ENCODE measurements around the gene PARG.
"Not testable (repeated sequence)": the region's sequence is repeated elsewhere in the genome, so short reads cannot be mapped to it uniquely, and the experiment has no call there.

The PARG gene

GRCh38 chr10:49948142-49948541 is 6.3 kb upstream of the PARG start:
- not testable (repeated sequence) for H3K9me3 ChIP-seq (ENCODE audit: control insufficient read depth, low read length); H3K4me3 ChIP-seq (ENCODE audit: insufficient read depth, low read depth, low read length)
- WGBS, 2 experiments, result 100% methylated on average over 1 of the region's 2 CpGs; no CpG with 5 or more reads in 1 of the 2 experiments

GRCh38 chr10:49943607-49944006 is 1.8 kb upstream of the PARG start:
- H3K27me3 ChIP-seq (ENCODE audit: control insufficient read depth, insufficient read depth, low read length, poor library complexity, severe bottlenecking); H3K9me3 ChIP-seq (ENCODE audit: control insufficient read depth, low read length); H3K4me1 ChIP-seq (ENCODE audit: control insufficient read depth, insufficient read depth, low read length); H3K4me3 ChIP-seq (ENCODE audit: insufficient read depth, low read depth, low read length); H3K36me3 ChIP-seq (ENCODE audit: control insufficient read depth, insufficient read depth, low read length); H3K27ac ChIP-seq (ENCODE audit: insufficient read depth, low read depth, low read length, poor library complexity, severe bottlenecking): not testable (repeated sequence)
- 94 to 98% methylated on average over 1 of the region's 2 CpGs for WGBS, 2 experiments

More at GRCh38 chr10:49948142-49948541, 6.3 kb upstream of the PARG start:
- H3K36me3 ChIP-seq (ENCODE audit: control insufficient read depth, insufficient read depth, low read length); H3K4me1 ChIP-seq (ENCODE audit: control insufficient read depth, insufficient read depth, low read length); H3K27me3 ChIP-seq (ENCODE audit: control insufficient read depth, insufficient read depth, low read length, poor library complexity, severe bottlenecking); H3K27ac ChIP-seq (ENCODE audit: insufficient read depth, low read depth, low read length, poor library complexity, severe bottlenecking): not testable (repeated sequence)

- 1 to 2% methylated on average over 12 of the region's 12 CpGs for WGBS, 2 experiments
- H3K27ac ChIP-seq (ENCODE audit: insufficient read depth, low read depth, low read length, poor library complexity, severe bottlenecking), result peak overlapping the region; percentile 41
- not testable (repeated sequence) for H3K4me1 ChIP-seq (ENCODE audit: control insufficient read depth, insufficient read depth, low read length); H3K27me3 ChIP-seq (ENCODE audit: control insufficient read depth, insufficient read depth, low read length, poor library complexity, severe bottlenecking); H3K36me3 ChIP-seq (ENCODE audit: control insufficient read depth, insufficient read depth, low read length); H3K9me3 ChIP-seq (ENCODE audit: control insufficient read depth, low read length)
- H3K4me3 ChIP-seq (ENCODE audit: insufficient read depth, low read depth, low read length), result peak overlapping the region; percentile 75
Observed at GRCh38 chr10:49942339-49942705, 495 bp upstream of the PARG start.

- not testable (repeated sequence) for H3K27me3 ChIP-seq (ENCODE audit: control insufficient read depth, insufficient read depth, low read length, poor library complexity, severe bottlenecking); H3K36me3 ChIP-seq (ENCODE audit: control insufficient read depth, insufficient read depth, low read length); H3K9me3 ChIP-seq (ENCODE audit: control insufficient read depth, low read length); H3K4me1 ChIP-seq (ENCODE audit: control insufficient read depth, insufficient read depth, low read length); H3K27ac ChIP-seq (ENCODE audit: insufficient read depth, low read depth, low read length, poor library complexity, severe bottlenecking); H3K4me3 ChIP-seq (ENCODE audit: insufficient read depth, low read depth, low read length)
- 90% methylated on average over 1 to 5 of the region's 7 CpGs for WGBS, 2 experiments
Observed at GRCh38 chr10:49931959-49932728, 9.7 kb downstream of the PARG start.

- WGBS, 2 experiments, result 95% methylated on average over 2 of the region's 5 CpGs
- not testable (repeated sequence) for H3K9me3 ChIP-seq (ENCODE audit: control insufficient read depth, low read length)
Observed at GRCh38 chr10:49931276-49931675, 10.6 kb downstream of the PARG start.

GRCh38 chr10:49923572-49923971 is 18.3 kb downstream of the PARG start:
- H3K36me3 ChIP-seq (ENCODE audit: control insufficient read depth, insufficient read depth, low read length); H3K4me1 ChIP-seq (ENCODE audit: control insufficient read depth, insufficient read depth, low read length); H3K9me3 ChIP-seq (ENCODE audit: control insufficient read depth, low read length); H3K27ac ChIP-seq (ENCODE audit: insufficient read depth, low read depth, low read length, poor library complexity, severe bottlenecking); H3K4me3 ChIP-seq (ENCODE audit: insufficient read depth, low read depth, low read length); H3K27me3 ChIP-seq (ENCODE audit: control insufficient read depth, insufficient read depth, low read length, poor library complexity, severe bottlenecking): not testable (repeated sequence)
- WGBS, 2 experiments, result 67 to 94% methylated on average over 2 of the region's 4 CpGs

More at GRCh38 chr10:49931276-49931675, 10.6 kb downstream of the PARG start:
- not testable (repeated sequence) for H3K4me1 ChIP-seq (ENCODE audit: control insufficient read depth, insufficient read depth, low read length); H3K27me3 ChIP-seq (ENCODE audit: control insufficient read depth, insufficient read depth, low read length, poor library complexity, severe bottlenecking); H3K27ac ChIP-seq (ENCODE audit: insufficient read depth, low read depth, low read length, poor library complexity, severe bottlenecking); H3K4me3 ChIP-seq (ENCODE audit: insufficient read depth, low read depth, low read length); H3K36me3 ChIP-seq (ENCODE audit: control insufficient read depth, insufficient read depth, low read length)

GRCh38 chr10:49922041-49922440 is 19.8 kb downstream of the PARG start:
- not testable (repeated sequence) for H3K4me3 ChIP-seq (ENCODE audit: insufficient read depth, low read depth, low read length); H3K4me1 ChIP-seq (ENCODE audit: control insufficient read depth, insufficient read depth, low read length); H3K9me3 ChIP-seq (ENCODE audit: control insufficient read depth, low read length); H3K36me3 ChIP-seq (ENCODE audit: control insufficient read depth, insufficient read depth, low read length); H3K27me3 ChIP-seq (ENCODE audit: control insufficient read depth, insufficient read depth, low read length, poor library complexity, severe bottlenecking); H3K27ac ChIP-seq (ENCODE audit: insufficient read depth, low read depth, low read length, poor library complexity, severe bottlenecking)
- WGBS, 2 experiments, result 42 to 61% methylated on average over 2 to 4 of the region's 4 CpGs

- H3K27me3 ChIP-seq (ENCODE audit: control insufficient read depth, insufficient read depth, low read length, poor library complexity, severe bottlenecking); H3K27ac ChIP-seq (ENCODE audit: insufficient read depth, low read depth, low read length, poor library complexity, severe bottlenecking); H3K9me3 ChIP-seq (ENCODE audit: control insufficient read depth, low read length); H3K36me3 ChIP-seq (ENCODE audit: control insufficient read depth, insufficient read depth, low read length); H3K4me3 ChIP-seq (ENCODE audit: insufficient read depth, low read depth, low read length); H3K4me1 ChIP-seq (ENCODE audit: control insufficient read depth, insufficient read depth, low read length): not testable (repeated sequence)
Observed at GRCh38 chr10:49917927-49918326, 23.9 kb downstream of the PARG start.

- not testable (repeated sequence) for H3K36me3 ChIP-seq (ENCODE audit: control insufficient read depth, insufficient read depth, low read length); H3K27ac ChIP-seq (ENCODE audit: insufficient read depth, low read depth, low read length, poor library complexity, severe bottlenecking); H3K4me1 ChIP-seq (ENCODE audit: control insufficient read depth, insufficient read depth, low read length); H3K4me3 ChIP-seq (ENCODE audit: insufficient read depth, low read depth, low read length); H3K27me3 ChIP-seq (ENCODE audit: control insufficient read depth, insufficient read depth, low read length, poor library complexity, severe bottlenecking); H3K9me3 ChIP-seq (ENCODE audit: control insufficient read depth, low read length)
Observed at GRCh38 chr10:49916451-49916850, 25.4 kb downstream of the PARG start.

GRCh38 chr10:49910295-49910694 is 31.5 kb downstream of the PARG start:
- not testable (repeated sequence) for H3K27me3 ChIP-seq (ENCODE audit: control insufficient read depth, insufficient read depth, low read length, poor library complexity, severe bottlenecking); H3K27ac ChIP-seq (ENCODE audit: insufficient read depth, low read depth, low read length, poor library complexity, severe bottlenecking); H3K36me3 ChIP-seq (ENCODE audit: control insufficient read depth, insufficient read depth, low read length); H3K4me3 ChIP-seq (ENCODE audit: insufficient read depth, low read depth, low read length); H3K4me1 ChIP-seq (ENCODE audit: control insufficient read depth, insufficient read depth, low read length); H3K9me3 ChIP-seq (ENCODE audit: control insufficient read depth, low read length)
- WGBS, 2 experiments, result no CpG with 5 or more reads among the region's 1 CpG
